Endothelial cell of umbilical vein (primary cell): ENCODE data around the gene CIB4.

Source experiments
- EZH2 ChIP-seq: IDR thresholded peaks from 2 replicates; pipeline ENCODE4 v1.6.1; 2012; ENCODE audit warnings: borderline replicate concordance, low read depth, mild to moderate bottlenecking, moderate library complexity, low read length, inconsistent platforms; ENCODE audit not compliant: severe bottlenecking
- FOS ChIP-seq: IDR thresholded peaks from 2 replicates; pipeline ENCODE4 v1.6.1; 2011; ENCODE audit warnings: mild to moderate bottlenecking, low read length, moderate library complexity, borderline replicate concordance; ENCODE audit not compliant: insufficient read depth
- GATA2 ChIP-seq: IDR thresholded peaks from 2 replicates; pipeline ENCODE4 v1.7.0; 2011; ENCODE audit warnings: low read depth, mild to moderate bottlenecking, moderate library complexity, mixed read lengths, low read length; ENCODE audit not compliant: insufficient read length, insufficient read depth
- JUN ChIP-seq: IDR thresholded peaks from 2 replicates; pipeline ENCODE4 v1.6.1; 2011; ENCODE audit warnings: borderline replicate concordance, low read depth; ENCODE audit not compliant: insufficient read length, insufficient read depth
- MAX ChIP-seq: IDR thresholded peaks from 2 replicates; pipeline ENCODE4 v1.6.1; 2011; ENCODE audit not compliant: insufficient read depth, insufficient read length
- MYC ChIP-seq: IDR thresholded peaks from one replicate; pipeline ENCODE4 v1.6.1; 2011; ENCODE audit warnings: mild to moderate bottlenecking, low read depth, low read length
- POLR2A ChIP-seq: IDR thresholded peaks from 2 replicates; pipeline ENCODE4 v1.6.1; 2012; ENCODE audit warnings: low read depth, mild to moderate bottlenecking, control low read depth, low read length
- POLR2AphosphoS5 ChIP-seq: IDR thresholded peaks from 2 replicates; pipeline ENCODE4 v1.6.1; 2012; ENCODE audit warnings: low read depth, mild to moderate bottlenecking, control low read depth, low read length, moderate library complexity; ENCODE audit not compliant: insufficient read depth
- TF ChIP-seq, protein P1 (sequence below), 2 donors: IDR thresholded peaks; 1 replicate in 1 of 2; 2 replicates in 1 of 2; pipeline ENCODE4 v1.5.1; 2011; ENCODE audit warnings: low read length in 2 of 2, mild to moderate bottlenecking in 2 of 2, moderate library complexity in 2 of 2, control low read depth in 1 of 2, inconsistent platforms in 1 of 2, low read depth in 1 of 2; ENCODE audit not compliant: insufficient read depth in 1 of 2; ENCODE audit errors: extremely low read depth in 1 of 2

GRCh38 chr2:26627350-26628105 lies 13.6 kb downstream of the CIB4 start:
- TF ChIP-seq FOS, result no peak
- TF ChIP-seq, protein P1, sequence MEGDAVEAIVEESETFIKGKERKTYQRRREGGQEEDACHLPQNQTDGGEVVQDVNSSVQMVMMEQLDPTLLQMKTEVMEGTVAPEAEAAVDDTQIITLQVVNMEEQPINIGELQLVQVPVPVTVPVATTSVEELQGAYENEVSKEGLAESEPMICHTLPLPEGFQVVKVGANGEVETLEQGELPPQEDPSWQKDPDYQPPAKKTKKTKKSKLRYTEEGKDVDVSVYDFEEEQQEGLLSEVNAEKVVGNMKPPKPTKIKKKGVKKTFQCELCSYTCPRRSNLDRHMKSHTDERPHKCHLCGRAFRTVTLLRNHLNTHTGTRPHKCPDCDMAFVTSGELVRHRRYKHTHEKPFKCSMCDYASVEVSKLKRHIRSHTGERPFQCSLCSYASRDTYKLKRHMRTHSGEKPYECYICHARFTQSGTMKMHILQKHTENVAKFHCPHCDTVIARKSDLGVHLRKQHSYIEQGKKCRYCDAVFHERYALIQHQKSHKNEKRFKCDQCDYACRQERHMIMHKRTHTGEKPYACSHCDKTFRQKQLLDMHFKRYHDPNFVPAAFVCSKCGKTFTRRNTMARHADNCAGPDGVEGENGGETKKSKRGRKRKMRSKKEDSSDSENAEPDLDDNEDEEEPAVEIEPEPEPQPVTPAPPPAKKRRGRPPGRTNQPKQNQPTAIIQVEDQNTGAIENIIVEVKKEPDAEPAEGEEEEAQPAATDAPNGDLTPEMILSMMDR (IDR thresholded peaks at IDR 0.05; ENCODE audit: extremely low read depth in 1 of 2, insufficient read depth in 1 of 2, low read depth in 1 of 2, low read length in 2 of 2), result no peak
- no peak for TF ChIP-seq POLR2A
- TF ChIP-seq POLR2AphosphoS5, result no peak
- no peak for TF ChIP-seq EZH2
- TF ChIP-seq MAX, result no peak
- TF ChIP-seq GATA2, result no peak
- no peak for TF ChIP-seq JUN
- no peak for TF ChIP-seq MYC
